ENCODE results near the gene YPEL2. TPM values are rescaled to one million over a fixed set of nuclear protein-coding genes. Genes with fewer than 3 reads are reported as not detected.

YPEL2 gene
- total RNA-seq, 1 experiment from 2014 or later: 1.1 TPM

- ChIA-PET POLR2A (interaction anchor here (0.7 kb wide), 1 partner anchor 123 kb away, joined by 4 read pairs; no protein-coding TSS in a partner anchor), CTCF (interaction anchor here (0.5 to 1.0 kb wide), 4 partner anchors 94 to 110 kb away, joined by 3 to 8 read pairs (median 5); partner anchors contain the start of gene GDPD1)
- Histone ChIP-seq H3K4me1 (ENCODE audit: control insufficient read depth, insufficient read depth, low read length) (peaks cover 9% of the 10 kb centered on the region), H3K27ac (ENCODE audit: low read length) (no peak overlapping the region), H3K4me3 (ENCODE audit: low read depth in 2 of 2, low read length in 2 of 2) (peak overlapping the region in 1 of 2 experiments; percentile 8; a peak in 1 of 4 replicates), H3K9me3 (ENCODE audit: control insufficient read depth, insufficient read depth, low read depth, low read length) (no peaks in the 10 kb centered on the region), H3K27me3 (ENCODE audit: control insufficient read depth, insufficient read depth, low read length) (peaks cover 4% of the 10 kb centered on the region; the same call in 1 of the 2 replicates), H3K36me3 (ENCODE audit: control insufficient read depth, insufficient read depth, low read length) (no peaks in the 10 kb centered on the region; the same call in 1 of the 2 replicates)
- in situ Hi-C loops (cut with HindIII; ENCODE audit: low pct_unique_long_range_greater_than_20kb, low sequenced_read_pairs) (no loop called here), intact Hi-C loops (cut with micrococcal nuclease; ENCODE audit: unreplicated experiment) (no loop called here)
- no peak for ATAC-seq
- no peak for DNase-seq (ENCODE audit: low read depth, low spot score)
- TF ChIP-seq REST (IDR thresholded peaks at IDR 0.05; ENCODE audit: insufficient read depth in 1 of 2, low read depth in 2 of 2, low read length in 1 of 2) (no peak), POLR2AphosphoS5 (IDR thresholded peaks at IDR 0.05; ENCODE audit: low read depth, low read length) (no peak), SIN3A (IDR thresholded peaks at IDR 0.05; ENCODE audit: borderline replicate concordance, insufficient read depth, low read depth, low read length) (no peak), CTCF (IDR thresholded peaks at IDR 0.05) (no peak), TCF7L2 (IDR thresholded peaks at IDR 0.05; ENCODE audit: low read depth, low read length) (no peak)
- BruUV-seq (replicated peaks): no TSS peak
These were observed 1.2 kb upstream of the YPEL2 start for GRCh38 chr17:59330053-59330942.

GRCh38 chr17:59331929-59332748, 684 bp downstream of the YPEL2 start:
- Histone ChIP-seq H3K4me3 (ENCODE audit: low read depth in 2 of 2, low read length in 2 of 2) (peak overlapping the region; percentile 51 to 57), H3K36me3 (ENCODE audit: control insufficient read depth, insufficient read depth, low read length) (no peaks in the 10 kb centered on the region; the same call in 1 of the 2 replicates), H3K4me1 (ENCODE audit: control insufficient read depth, insufficient read depth, low read length) (peaks cover 9% of the 10 kb centered on the region), H3K27ac (ENCODE audit: low read length) (no peak overlapping the region), H3K9me3 (ENCODE audit: control insufficient read depth, insufficient read depth, low read depth, low read length) (no peaks in the 10 kb centered on the region), H3K27me3 (ENCODE audit: control insufficient read depth, insufficient read depth, low read length) (peaks cover 4% of the 10 kb centered on the region; the same call in 1 of the 2 replicates)
- no peak for DNase-seq (ENCODE audit: low read depth, low spot score)
- no TSS peak for BruUV-seq (replicated peaks)
- intact Hi-C loops (cut with micrococcal nuclease; ENCODE audit: unreplicated experiment): no loop called here
- ChIA-PET POLR2A (no interaction called here), CTCF (no interaction called here)
- TF ChIP-seq CTCF (IDR thresholded peaks at IDR 0.05) (no peak), SIN3A (IDR thresholded peaks at IDR 0.05; ENCODE audit: borderline replicate concordance, insufficient read depth, low read depth, low read length) (0 out of 2 replicates have a peak, but pooled peaks have one; percentile 69)
- ATAC-seq: peak; percentile 10; the same call in 1 of the 2 replicates
- in situ Hi-C loops (cut with HindIII; ENCODE audit: low pct_unique_long_range_greater_than_20kb, low sequenced_read_pairs): no loop called here

Data from Panc1 (cell line).